ENCODE measurements around the gene CHD2.

DNA sequence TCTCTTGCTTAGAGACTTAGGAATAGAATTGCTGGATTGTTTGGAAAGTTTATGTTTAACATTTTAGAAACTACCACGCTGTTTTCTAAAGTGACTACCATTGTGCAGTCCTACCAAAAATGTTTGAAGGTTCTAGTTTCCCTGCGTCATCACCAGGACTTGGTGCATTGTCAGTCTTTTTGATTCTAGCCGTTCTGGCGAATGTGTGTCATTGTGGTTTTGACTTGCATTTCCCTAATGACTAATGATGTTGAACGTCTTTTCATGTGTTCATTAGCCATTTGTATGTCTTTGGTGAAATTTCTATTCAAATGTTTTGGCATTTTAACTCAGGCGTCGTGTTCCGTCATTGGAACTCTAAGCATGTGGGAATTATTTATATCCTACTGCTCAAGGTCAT is 58.0 kb downstream of the CHD2 start:
- TF ChIP-seq, protein P1, sequence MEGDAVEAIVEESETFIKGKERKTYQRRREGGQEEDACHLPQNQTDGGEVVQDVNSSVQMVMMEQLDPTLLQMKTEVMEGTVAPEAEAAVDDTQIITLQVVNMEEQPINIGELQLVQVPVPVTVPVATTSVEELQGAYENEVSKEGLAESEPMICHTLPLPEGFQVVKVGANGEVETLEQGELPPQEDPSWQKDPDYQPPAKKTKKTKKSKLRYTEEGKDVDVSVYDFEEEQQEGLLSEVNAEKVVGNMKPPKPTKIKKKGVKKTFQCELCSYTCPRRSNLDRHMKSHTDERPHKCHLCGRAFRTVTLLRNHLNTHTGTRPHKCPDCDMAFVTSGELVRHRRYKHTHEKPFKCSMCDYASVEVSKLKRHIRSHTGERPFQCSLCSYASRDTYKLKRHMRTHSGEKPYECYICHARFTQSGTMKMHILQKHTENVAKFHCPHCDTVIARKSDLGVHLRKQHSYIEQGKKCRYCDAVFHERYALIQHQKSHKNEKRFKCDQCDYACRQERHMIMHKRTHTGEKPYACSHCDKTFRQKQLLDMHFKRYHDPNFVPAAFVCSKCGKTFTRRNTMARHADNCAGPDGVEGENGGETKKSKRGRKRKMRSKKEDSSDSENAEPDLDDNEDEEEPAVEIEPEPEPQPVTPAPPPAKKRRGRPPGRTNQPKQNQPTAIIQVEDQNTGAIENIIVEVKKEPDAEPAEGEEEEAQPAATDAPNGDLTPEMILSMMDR (IDR thresholded peaks at IDR 0.05; ENCODE audit: low read depth, low read length, missing input control) = no peak
- TF ChIP-seq FOXA1 (IDR thresholded peaks at IDR 0.05) = no peak
